ENCODE data around the gene P2RY10.

Gene P2RY10

DNA sequence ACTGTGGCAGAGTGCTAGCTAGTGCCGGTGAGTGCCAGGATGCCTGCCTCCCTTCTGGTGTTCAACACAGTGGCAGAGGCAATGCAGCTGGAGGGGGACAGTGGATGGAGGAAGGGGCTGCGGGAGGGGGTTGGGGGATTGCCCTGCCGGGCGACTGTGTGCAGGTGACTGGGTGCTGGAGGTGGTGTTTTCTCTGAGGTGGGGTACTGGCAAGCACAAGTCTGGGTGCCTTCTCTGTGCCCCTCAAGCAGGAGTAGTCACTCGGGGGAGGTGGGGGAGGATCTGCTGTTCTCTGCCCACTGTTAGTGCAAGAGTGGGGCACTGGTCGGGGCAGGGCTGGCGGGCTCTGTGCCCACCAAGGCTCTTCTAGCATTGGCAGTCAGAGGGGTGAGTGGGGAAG, 10.3 kb upstream of the P2RY10 start:
- no peak for TF ChIP-seq REST (IDR thresholded peaks at IDR 0.05; ENCODE audit: insufficient read depth in 1 of 2, low read depth in 2 of 2, low read length in 2 of 2)
- TF ChIP-seq SIN3A (IDR thresholded peaks at IDR 0.05; ENCODE audit: borderline replicate concordance, insufficient read depth, low read length), result no peak
- no peak for TF ChIP-seq TAF1 (IDR thresholded peaks at IDR 0.05; ENCODE audit: borderline replicate concordance, insufficient read depth, low read length)
- no peak for TF ChIP-seq FOXP2 (optimal IDR thresholded peaks at IDR 0.05; ENCODE audit: borderline replicate concordance, extremely low read depth, extremely low read length, insufficient read depth)
- no peak for TF ChIP-seq POLR2AphosphoS5 (IDR thresholded peaks at IDR 0.05; ENCODE audit: low read depth, low read length)

GRCh38 chrX:78944351-78944750, 840 bp upstream of the P2RY10 start:
- no peak for TF ChIP-seq SIN3A (IDR thresholded peaks at IDR 0.05; ENCODE audit: borderline replicate concordance, insufficient read depth, low read length)
- TF ChIP-seq TAF1 (IDR thresholded peaks at IDR 0.05; ENCODE audit: borderline replicate concordance, insufficient read depth, low read length), result no peak
- TF ChIP-seq POLR2AphosphoS5 (IDR thresholded peaks at IDR 0.05; ENCODE audit: low read depth, low read length), result no peak
- TF ChIP-seq REST (IDR thresholded peaks at IDR 0.05; ENCODE audit: insufficient read depth in 1 of 2, low read depth in 2 of 2, low read length in 2 of 2), result no peak
- no peak for TF ChIP-seq FOXP2 (optimal IDR thresholded peaks at IDR 0.05; ENCODE audit: borderline replicate concordance, extremely low read depth, extremely low read length, insufficient read depth)

- TF ChIP-seq REST (IDR thresholded peaks at IDR 0.05; ENCODE audit: insufficient read depth in 1 of 2, low read depth in 2 of 2, low read length in 2 of 2), result no peak
- TF ChIP-seq SIN3A (IDR thresholded peaks at IDR 0.05; ENCODE audit: borderline replicate concordance, insufficient read depth, low read length), result no peak
- no peak for TF ChIP-seq TAF1 (IDR thresholded peaks at IDR 0.05; ENCODE audit: borderline replicate concordance, insufficient read depth, low read length)
- TF ChIP-seq POLR2AphosphoS5 (IDR thresholded peaks at IDR 0.05; ENCODE audit: low read depth, low read length), result no peak
- no peak for TF ChIP-seq FOXP2 (optimal IDR thresholded peaks at IDR 0.05; ENCODE audit: borderline replicate concordance, extremely low read depth, extremely low read length, insufficient read depth)
Observed at GRCh38 chrX:78946178-78946931, 1.2 kb downstream of the P2RY10 start.

DNA sequence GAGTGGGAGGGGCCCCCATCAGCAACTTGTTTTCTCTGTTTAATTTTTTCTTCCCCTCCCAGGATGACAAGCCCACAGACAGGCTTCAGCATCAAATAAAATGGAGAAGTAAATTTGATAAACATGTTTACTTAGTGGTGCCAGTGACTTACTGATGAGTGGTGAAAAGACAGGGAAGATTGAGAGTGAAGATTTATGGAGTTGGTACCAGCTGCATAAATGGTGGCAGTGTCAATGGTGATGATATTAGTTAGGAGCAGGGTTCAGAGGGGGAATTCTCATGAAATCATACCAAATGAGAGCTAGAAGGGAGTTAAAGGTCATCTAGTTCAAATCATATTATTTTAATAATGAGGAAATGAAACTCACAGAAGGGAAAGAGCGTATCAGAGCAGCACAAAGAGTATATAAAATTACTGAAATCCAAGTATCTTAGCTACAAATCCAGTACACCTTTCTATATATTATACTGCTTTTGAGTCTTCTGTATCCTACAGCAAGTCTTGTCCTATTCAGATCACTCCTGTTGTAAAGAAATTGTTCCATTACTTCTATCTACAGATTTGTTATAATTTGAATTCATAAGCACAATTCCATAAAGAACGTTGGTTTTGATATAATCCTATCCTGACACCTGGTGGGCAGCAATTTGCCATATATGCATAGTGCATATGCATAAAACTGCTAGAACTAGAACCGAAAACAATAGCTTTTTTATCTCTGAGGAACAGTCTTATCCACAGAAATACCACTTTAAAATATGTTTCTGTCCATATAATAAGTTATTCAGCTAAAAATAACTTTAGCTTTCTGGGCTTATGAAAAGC, 5.0 kb downstream of the P2RY10 start:
- TF ChIP-seq FOXP2 (optimal IDR thresholded peaks at IDR 0.05; ENCODE audit: borderline replicate concordance, extremely low read depth, extremely low read length, insufficient read depth) (no peak), SIN3A (IDR thresholded peaks at IDR 0.05; ENCODE audit: borderline replicate concordance, insufficient read depth, low read length) (no peak), TAF1 (IDR thresholded peaks at IDR 0.05; ENCODE audit: borderline replicate concordance, insufficient read depth, low read length) (no peak), POLR2AphosphoS5 (IDR thresholded peaks at IDR 0.05; ENCODE audit: low read depth, low read length) (no peak), REST (IDR thresholded peaks at IDR 0.05; ENCODE audit: insufficient read depth in 1 of 2, low read depth in 2 of 2, low read length in 2 of 2) (no peak)

All from PFSK-1 (cell line).